DMS153 treated with DMSO at 0.1 percent for 48 hours (cell line): ENCODE data around the gene PCCA.
A peak's percentile ranks its signal among the peaks of the same experiment; 100 is the strongest.

Experiments
- DNase-seq: peaks from one replicate; lab custom pipeline; 2025; ENCODE audit not compliant: unreplicated experiment; lab: John Stamatoyannopoulos, UW

PCCA gene

DNA sequence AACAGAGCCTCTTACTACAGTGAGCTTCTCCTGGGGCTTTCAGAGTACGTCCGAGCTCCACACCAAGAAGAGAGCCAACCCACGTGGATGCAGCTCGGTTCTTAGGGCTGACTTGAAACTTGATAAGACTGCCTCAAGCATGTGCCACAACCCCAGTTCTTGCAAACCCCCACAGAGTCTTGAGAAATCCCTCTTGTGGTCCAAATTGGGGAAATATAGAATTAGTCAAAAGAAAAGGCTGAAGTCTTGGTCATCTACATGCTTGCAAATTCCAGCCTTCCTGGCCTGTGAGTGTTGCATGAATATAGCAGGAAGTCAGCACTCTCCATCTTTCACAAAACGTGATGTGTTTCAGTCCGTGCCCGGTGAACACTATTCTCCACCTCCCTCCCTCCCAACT is 404.5 kb downstream of the PCCA start:
- DNase-seq = no peak

GRCh38 chr13:100495455-100495854 is 406.6 kb downstream of the PCCA start:
- DNase-seq = no peak

DNA sequence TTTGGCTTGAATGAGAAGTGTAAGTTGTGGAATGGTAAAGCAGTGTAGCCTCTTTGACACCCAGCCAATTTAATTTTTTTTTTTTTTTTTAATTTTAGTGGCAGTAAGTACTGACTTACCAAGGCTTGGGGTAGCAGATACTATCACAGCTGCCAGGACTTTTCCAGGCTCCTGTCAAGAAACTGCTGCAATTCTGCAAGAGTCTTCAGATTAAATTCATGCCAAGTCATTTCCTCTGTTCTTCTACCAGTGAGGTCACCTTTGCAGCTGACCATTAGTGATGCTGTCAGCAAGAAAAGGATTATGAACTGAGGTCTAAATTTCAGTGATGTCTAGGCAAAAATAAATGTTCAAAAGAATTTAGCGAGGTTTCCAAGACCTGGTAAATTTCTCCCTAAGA is 408.5 kb downstream of the PCCA start:
- no peak for DNase-seq

DNA sequence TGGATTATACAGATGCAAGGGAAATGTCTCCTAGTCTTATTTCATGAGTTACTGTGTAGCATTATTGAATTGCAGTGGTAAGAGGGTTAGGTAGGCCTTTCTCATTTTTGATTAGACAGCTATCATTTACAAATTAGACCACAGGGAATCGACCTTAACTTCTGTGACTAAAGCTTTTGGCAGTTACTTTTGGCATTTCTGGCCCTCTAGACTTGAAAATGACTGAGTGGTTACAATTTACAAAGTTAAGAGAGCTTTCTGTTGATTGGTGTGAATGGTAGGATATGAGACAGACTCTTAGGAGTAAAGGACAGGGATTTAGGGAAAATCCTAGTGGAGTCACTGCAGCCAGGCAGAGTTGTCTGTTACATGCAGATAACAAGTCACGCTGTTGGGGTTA is 413.6 kb downstream of the PCCA start:
- DNase-seq = no peak

- DNase-seq = no peak
These were observed 414.7 kb downstream of the PCCA start for GRCh38 chr13:100503622-100504021.

GRCh38 chr13:100506154-100506553 is 417.3 kb downstream of the PCCA start:
- DNase-seq = no peak

GRCh38 chr13:100506600-100507422 is 417.9 kb downstream of the PCCA start:
- DNase-seq = peak; percentile 44

- DNase-seq = peak; percentile 37
These were observed 419.6 kb downstream of the PCCA start for GRCh38 chr13:100508455-100508854.

- DNase-seq = no peak
These were observed 420.1 kb downstream of the PCCA start for GRCh38 chr13:100508996-100509395.

DNA sequence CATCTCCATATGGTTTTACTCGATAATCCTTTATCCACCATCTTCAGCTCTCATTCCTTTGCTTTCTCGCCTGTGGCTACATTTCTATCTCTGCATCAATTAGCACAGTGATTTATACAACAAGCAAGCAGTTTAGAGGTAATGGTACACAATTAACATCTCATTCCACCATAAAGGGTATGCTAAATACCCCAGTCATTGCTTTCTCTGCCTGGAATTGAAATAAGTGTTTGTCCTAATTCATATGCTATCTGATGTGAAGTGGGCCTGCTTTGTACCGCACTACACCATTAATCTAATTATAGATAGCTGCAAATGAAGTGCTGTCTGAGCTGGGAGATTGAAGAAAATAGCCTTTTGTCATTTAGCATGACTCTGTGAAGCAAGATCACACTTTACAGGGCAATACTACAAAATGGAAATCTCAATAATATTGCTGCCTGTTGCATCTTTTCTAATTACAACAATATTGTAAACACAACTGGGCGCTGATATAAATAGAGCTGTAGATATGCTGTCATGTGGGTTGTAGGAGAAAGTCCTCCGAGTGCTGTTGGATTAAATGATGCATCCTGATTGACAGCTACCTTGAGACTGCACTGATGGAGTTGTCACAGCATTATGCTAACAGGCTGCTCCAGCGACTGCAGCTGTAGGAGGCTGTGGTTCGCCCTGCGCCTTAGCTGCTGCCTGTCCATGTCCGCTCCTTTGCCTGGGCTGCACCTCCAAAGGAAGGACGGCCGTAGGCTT is 421.5 kb downstream of the PCCA start:
- DNase-seq = no peak

GRCh38 chr13:100511466-100511865 is 422.6 kb downstream of the PCCA start:
- no peak for DNase-seq

DNA sequence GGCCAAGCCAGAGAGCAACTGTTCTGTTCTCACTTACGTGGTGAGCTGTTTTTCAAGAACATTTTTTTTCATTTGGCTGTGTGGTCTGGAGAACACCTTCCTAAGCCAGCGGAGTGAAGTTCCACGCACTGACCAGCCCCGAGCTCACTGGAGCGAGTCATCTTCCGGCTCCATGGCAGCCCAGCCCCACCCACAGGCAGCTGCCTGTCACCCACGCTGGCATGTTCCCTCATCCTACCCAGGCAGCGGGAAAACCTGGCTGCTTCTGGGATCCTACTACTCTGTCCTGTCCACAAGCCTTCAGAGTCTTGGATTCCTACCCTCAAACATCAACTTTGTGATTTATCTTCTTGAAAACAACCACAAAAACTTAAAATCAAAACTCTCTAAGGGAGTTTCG is 423.5 kb downstream of the PCCA start:
- DNase-seq = no peak

DNA sequence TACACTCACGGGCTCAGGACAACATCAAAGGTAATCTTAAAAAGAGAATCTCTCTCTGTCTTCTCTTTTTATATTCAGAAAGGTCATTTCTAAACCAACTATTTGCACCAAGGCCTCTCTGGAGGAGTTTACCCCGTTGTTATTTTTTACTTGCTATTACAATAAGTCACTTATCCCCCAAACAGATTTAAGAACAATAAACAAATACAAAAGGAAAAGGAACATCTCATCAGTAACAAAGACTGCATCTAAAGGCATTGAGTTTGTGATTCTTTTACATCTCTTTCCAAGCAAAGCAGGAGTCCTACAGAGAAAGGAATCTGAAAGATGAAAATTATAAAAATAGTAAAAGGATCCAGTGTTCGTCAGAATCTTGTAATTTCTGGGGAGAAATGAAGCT is 424.3 kb downstream of the PCCA start:
- no peak for DNase-seq

DNA sequence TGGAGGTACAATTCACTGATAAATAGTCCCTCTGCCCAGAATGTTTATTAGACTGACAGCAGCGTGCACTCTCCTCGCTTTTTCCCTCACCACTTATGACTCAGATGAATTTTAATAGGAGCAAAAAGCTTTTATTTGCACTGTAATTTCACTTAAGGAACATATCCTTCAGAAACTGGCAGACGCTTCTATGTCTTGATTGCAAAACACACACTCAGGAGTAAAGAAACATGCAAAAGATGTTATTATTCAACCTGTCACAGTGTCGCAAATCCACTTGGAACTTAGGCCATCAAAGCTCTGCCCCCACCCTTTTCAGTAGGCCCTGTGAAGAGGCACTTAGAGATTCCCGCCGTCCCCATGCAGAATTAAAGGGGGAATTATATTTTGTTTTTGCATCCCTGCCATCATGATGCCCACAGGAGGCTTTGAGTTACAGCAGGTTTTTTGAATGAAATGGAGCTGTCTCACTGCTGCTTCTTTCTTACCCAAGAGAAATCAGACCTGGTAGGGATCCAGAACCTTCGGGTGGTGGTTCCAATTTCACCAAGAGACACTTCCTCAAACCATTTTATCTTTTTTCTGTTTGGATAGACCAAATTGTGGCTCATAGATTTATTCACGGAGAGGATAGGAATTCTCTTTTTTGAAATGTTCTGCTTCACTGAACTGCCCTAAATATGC is 425.2 kb downstream of the PCCA start:
- DNase-seq = peak; percentile 19

DNA sequence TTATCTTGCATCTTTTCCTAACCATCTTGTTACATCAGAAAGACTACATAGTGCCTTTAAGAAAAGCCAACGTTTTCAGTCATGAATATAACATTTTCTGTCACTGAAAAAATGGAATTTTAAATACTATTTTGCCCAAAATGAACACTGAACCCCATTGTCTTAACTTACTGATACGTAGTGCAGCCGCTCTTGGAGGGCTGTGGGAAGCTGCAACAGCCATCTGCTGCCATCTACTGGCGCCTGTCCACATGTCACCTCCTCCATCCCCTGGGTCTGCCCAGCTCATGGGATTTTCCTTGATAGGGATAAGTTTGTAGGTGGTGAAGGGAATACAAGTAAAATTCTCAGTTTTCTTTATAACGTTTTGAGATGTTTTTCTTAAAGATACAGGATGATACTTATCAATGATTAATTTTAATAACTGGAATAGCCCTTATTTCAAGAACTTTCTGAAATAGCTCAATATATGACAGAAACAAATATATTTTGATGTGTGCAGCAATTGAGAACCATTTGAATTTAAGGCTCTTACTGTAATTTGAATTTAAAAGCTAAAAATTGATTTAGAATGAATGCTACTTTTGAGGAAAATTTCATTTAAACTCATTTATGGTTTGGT is 426.0 kb downstream of the PCCA start:
- peak; percentile 92 for DNase-seq

DNA sequence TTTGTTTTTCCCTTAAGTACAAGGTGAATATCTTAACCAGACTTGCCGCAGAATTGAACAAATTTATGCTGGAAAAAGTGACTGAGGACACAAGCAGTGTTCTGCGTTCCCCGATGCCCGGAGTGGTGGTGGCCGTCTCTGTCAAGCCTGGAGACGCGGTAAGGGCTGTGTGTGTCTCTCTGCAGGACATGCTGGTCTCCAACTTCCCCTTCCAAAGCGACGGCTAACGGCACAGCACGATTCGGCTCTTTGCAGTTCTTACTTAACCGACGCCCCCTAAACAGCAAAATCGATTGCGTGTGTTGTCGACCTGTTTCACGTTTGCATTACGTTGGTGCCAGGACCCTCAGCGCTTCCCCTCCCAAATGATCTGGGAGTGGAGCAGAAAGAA is 426.5 kb downstream of the PCCA start:
- DNase-seq = no peak

- no peak for DNase-seq
These were observed 428.2 kb downstream of the PCCA start for GRCh38 chr13:100517135-100517534.

DNA sequence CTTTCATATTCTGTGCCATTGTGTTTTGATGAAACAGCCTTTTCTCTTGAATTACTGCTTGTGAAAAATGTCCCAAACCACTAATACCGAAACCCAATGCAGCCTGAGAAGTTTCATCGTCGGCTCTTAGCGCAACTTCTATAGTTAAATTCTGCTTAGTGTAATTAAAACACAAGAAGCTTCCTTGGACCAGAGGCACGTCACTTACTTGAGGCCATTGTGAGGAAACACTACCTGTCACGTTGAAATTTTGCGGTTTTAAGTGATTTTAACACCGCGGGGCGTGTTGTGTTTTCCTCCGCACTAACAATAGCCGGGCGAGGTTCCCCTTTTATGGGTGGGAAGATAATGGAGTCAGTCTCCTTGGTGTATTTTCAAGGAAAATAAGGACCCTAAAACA is 428.8 kb downstream of the PCCA start:
- DNase-seq = no peak

GRCh38 chr13:100518394-100519062 is 429.6 kb downstream of the PCCA start:
- no peak for DNase-seq

- DNase-seq = no peak
These were observed 430.7 kb downstream of the PCCA start for GRCh38 chr13:100519626-100520025.
